Colonic mucosa (tissue), 4 donors: Measurements from ENCODE around the gene RFPL1. TPM values are rescaled to one million over a fixed set of nuclear protein-coding genes. Genes with fewer than 3 reads are reported as not detected.
"Not testable (repeated sequence)": the region's sequence is repeated elsewhere in the genome, so short reads cannot be mapped to it uniquely, and the experiment has no call there.

Source experiments
- DNase-seq: peaks from one replicate; pipeline ENCODE4 v3.0.0-alpha.2; 2020
- H3K27ac ChIP-seq: fragments of 200-600 bp; one replicate; pipeline ENCODE4 v1.8.0; 2021
- H3K27me3 ChIP-seq: fragments of 200-600 bp; one replicate; pipeline ENCODE4 v1.8.0; 2021
- H3K36me3 ChIP-seq: fragments of 200-600 bp; one replicate; pipeline ENCODE4 v1.8.0; 2021
- H3K4me1 ChIP-seq: fragments of 200-600 bp; one replicate; pipeline ENCODE4 v1.8.0; 2021; ENCODE audit warnings: mild to moderate bottlenecking
- H3K4me3 ChIP-seq: fragments of 200-600 bp; one replicate; pipeline ENCODE4 v1.8.0; 2021
- H3K9ac ChIP-seq, 2 donors: one replicate each; pipeline ENCODE4 v1.7.0; 2013; ENCODE audit warnings: control low read depth in 2 of 2, low read depth in 2 of 2, low read length in 2 of 2
- H3K9me3 ChIP-seq: fragments of 200-600 bp; one replicate; pipeline ENCODE4 v1.8.0; 2021
- intact Hi-C: fragments of 100-400 bp; cut with DNase I; formaldehyde crosslinking; loops from one replicate; pipeline ENCODE4 v1.14.1; 2022
- total RNA-seq, 2 donors: library from RNA; stranded (reverse); fragmentation: NEBNext Ultra II Directional in 1 of 2; extraction: Animal tissue kit (Norgen Biotek cat#: 25700) in 1 of 2; gene quantifications; one replicate each; pipeline ENCODE4 v1.2.1, GENCODE V29; 2021
- TF ChIP-seq, protein P1 (sequence below): fragments of 200-600 bp; IDR thresholded peaks from one replicate; pipeline ENCODE4 v1.8.0; 2022; ENCODE audit warnings: antibody characterized with exemption, mild to moderate bottlenecking
- donor health status: healthy.
- donor health status: DM: no; HTN: no; CAD: no.
- donor health status: DM: no; HTN: no; CAD: no.

RFPL1 gene
- total RNA-seq, 2 donors from 2014 or later = not detected

DNA sequence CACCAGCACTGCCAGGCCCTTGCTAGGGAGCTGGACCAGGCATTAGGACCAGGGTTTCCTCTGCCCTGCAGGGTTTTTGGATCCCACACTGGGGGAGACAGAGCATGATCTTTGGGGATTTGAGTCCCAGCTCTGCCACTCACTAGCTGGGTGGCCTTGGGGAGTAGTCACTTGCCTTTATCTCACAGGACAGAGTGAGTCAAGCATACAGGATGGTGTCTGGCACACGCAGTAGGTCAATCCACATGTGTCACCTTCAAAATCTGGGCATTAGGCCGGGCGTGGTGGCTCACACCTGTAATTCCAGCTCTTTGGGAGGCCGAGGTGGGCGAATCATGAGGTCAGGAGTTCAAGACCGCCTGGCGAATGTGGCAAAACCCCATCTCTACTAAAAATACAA lies 44.3 kb downstream of the RFPL1 start:
- Histone ChIP-seq H3K4me1 (no peaks in the 10 kb centered on the region), H3K4me3 (no peak overlapping the region), H3K36me3 (no peaks in the 10 kb centered on the region), H3K27ac (no peak overlapping the region), H3K9ac (no peak overlapping the region), H3K27me3 (peaks cover 22% of the 10 kb centered on the region), H3K9me3 (no peaks in the 10 kb centered on the region)
- TF ChIP-seq, protein P1, sequence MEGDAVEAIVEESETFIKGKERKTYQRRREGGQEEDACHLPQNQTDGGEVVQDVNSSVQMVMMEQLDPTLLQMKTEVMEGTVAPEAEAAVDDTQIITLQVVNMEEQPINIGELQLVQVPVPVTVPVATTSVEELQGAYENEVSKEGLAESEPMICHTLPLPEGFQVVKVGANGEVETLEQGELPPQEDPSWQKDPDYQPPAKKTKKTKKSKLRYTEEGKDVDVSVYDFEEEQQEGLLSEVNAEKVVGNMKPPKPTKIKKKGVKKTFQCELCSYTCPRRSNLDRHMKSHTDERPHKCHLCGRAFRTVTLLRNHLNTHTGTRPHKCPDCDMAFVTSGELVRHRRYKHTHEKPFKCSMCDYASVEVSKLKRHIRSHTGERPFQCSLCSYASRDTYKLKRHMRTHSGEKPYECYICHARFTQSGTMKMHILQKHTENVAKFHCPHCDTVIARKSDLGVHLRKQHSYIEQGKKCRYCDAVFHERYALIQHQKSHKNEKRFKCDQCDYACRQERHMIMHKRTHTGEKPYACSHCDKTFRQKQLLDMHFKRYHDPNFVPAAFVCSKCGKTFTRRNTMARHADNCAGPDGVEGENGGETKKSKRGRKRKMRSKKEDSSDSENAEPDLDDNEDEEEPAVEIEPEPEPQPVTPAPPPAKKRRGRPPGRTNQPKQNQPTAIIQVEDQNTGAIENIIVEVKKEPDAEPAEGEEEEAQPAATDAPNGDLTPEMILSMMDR = no peak
- intact Hi-C loops = no loop called here
- DNase-seq = no peak

DNA sequence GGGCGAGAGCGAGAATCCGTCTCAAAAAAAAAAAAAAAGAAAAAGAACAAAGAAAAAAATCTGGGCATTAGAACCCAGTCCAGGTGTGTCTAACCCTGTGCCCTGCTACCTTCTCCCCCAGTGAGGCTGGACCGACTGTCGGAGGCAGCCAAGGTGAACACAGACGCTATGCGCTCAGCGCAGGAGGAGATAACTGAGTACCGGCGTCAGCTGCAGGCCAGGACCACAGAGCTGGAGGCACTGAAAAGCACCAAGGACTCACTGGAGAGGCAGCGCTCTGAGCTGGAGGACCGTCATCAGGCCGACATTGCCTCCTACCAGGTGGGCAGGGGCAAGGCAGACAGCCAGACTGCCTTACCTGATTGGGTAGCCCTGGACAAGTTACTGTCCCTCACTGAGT lies 44.9 kb downstream of the RFPL1 start:
- TF ChIP-seq, protein P1 = no peak
- H3K4me3 ChIP-seq = no peak overlapping the region
- no peak overlapping the region for H3K27ac ChIP-seq
- H3K4me1 ChIP-seq = no peaks in the 10 kb centered on the region
- H3K27me3 ChIP-seq = peaks cover 22% of the 10 kb centered on the region
- no peaks in the 10 kb centered on the region for H3K36me3 ChIP-seq
- H3K9ac ChIP-seq = no peak overlapping the region
- H3K9me3 ChIP-seq = no peaks in the 10 kb centered on the region
- intact Hi-C loops = no loop called here
- no peak for DNase-seq

DNA sequence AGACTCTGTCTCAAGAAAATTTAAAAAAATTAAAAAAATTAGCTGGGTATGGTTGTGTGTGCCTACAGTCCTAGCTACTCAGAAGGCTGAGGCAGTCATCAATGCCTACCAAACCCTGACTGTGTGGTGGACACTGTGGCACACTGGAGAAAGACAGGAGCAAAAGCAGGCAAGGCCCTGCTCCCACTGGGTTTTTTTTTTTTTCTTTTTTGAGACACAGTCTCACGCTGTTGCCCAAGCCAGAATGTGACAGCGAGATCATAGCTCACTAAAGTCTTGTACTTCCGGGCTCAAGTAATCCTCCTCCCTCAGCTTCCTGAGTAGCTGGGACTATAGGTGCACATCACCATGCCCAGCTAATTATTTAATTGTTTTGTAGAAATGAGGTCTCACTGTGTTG lies 46.3 kb downstream of the RFPL1 start:
- TF ChIP-seq, protein P1 = no peak
- no peak overlapping the region for H3K9ac ChIP-seq
- H3K36me3 ChIP-seq = no peaks in the 10 kb centered on the region
- H3K4me1 ChIP-seq = no peaks in the 10 kb centered on the region
- peaks cover 15% of the 10 kb centered on the region for H3K27me3 ChIP-seq
- H3K9me3 ChIP-seq = no peaks in the 10 kb centered on the region
- no peak overlapping the region for H3K27ac ChIP-seq
- no peak for DNase-seq
- no peak overlapping the region for H3K4me3 ChIP-seq
- intact Hi-C loops = no loop called here

DNA sequence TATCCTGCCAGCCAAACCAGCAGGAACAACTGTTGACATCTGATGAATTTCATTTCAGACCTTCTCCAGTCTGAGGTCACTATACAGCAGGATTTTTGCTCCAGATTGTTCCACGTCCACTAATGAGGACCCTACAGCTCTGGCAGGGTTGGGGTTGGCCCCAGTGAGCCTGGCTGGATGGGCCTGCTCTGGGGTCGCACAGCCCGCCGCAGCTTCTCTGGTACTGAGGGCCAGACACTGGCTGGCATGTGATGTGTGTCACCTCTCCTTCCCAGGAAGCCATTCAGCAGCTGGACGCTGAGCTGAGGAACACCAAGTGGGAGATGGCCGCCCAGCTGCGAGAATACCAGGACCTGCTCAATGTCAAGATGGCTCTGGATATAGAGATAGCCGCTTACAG lies 47.1 kb downstream of the RFPL1 start:
- Histone ChIP-seq H3K27ac (no peak overlapping the region), H3K27me3 (peaks cover 7% of the 10 kb centered on the region), H3K4me3 (no peak overlapping the region), H3K9me3 (no peaks in the 10 kb centered on the region), H3K4me1 (no peaks in the 10 kb centered on the region), H3K9ac (no peak overlapping the region), H3K36me3 (no peaks in the 10 kb centered on the region)
- TF ChIP-seq, protein P1 = no peak
- no peak for DNase-seq
- intact Hi-C loops = no loop called here

DNA sequence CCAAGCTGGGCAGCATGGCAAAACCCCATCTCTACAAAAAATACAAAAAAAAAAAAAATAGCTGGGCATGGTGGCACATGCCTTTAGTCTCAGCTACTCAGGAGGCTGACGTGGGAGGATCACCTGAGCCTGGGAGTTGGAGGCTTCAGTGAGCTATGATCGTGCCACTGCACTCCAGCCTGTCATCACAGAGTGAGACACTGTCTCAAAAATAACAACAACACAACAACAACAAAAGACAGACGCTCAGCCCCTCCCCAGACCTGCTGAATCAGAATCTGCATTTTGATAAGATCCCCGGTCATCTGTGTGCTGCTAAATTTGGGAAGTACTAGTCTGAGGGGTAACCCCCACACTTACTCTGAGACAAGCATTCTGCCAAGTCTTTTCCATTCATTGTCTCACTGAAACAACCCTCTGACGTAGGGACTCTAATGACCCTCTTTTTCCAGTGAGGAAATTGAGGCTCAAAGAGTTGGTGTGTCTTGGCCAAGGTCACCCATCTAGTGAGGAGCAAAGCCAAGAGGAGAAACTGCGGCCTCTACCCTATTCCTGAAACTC lies 49.1 kb downstream of the RFPL1 start:
- intact Hi-C loops = no loop called here
- Histone ChIP-seq H3K27me3 (no peaks in the 10 kb centered on the region), H3K36me3 (no peaks in the 10 kb centered on the region), H3K4me1 (no peaks in the 10 kb centered on the region), H3K27ac (no peak overlapping the region), H3K9ac (no peak overlapping the region), H3K9me3 (no peaks in the 10 kb centered on the region), H3K4me3 (no peak overlapping the region)
- DNase-seq = no peak
- TF ChIP-seq, protein P1 = no peak

DNA sequence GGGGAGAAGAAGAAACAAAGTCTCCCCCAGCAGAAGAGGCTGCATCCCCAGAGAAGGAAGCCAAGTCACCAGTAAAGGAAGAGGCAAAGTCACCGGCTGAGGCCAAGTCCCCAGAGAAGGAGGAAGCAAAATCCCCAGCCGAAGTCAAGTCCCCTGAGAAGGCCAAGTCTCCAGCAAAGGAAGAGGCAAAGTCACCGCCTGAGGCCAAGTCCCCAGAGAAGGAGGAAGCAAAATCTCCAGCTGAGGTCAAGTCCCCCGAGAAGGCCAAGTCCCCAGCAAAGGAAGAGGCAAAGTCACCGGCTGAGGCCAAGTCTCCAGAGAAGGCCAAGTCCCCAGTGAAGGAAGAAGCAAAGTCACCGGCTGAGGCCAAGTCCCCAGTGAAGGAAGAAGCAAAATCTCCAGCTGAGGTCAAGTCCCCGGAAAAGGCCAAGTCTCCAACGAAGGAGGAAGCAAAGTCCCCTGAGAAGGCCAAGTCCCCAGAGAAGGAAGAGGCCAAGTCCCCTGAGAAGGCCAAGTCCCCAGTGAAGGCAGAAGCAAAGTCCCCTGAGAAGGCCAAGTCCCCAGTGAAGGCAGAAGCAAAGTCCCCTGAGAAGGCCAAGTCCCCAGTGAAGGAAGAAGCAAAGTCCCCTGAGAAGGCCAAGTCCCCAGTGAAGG lies 50.9 kb downstream of the RFPL1 start:
- H3K4me1 ChIP-seq, H3K4me3 ChIP-seq, H3K27ac ChIP-seq, intact Hi-C loops, H3K36me3 ChIP-seq, H3K27me3 ChIP-seq, H3K9ac ChIP-seq, DNase-seq, H3K9me3 ChIP-seq: not testable (repeated sequence)
